ENCODE data around the gene C1QTNF12.

Gene C1QTNF12

GRCh38 chr1:1237874-1238701 lies 8.4 kb downstream of the C1QTNF12 start:
- TF ChIP-seq TCF12 (IDR thresholded peaks at IDR 0.05; ENCODE audit: low read depth) (no peak), EGR1 (IDR thresholded peaks at IDR 0.05) (no peak), TAF1 (IDR thresholded peaks at IDR 0.05; ENCODE audit: low read depth) (no peak), REST (IDR thresholded peaks at IDR 0.05; ENCODE audit: low read depth) (no peak), NFIC (IDR thresholded peaks at IDR 0.05) (no peak), TEAD4 (IDR thresholded peaks at IDR 0.05) (no peak), CEBPB (IDR thresholded peaks at IDR 0.05) (no peak)
- TF ChIP-seq, protein P1, sequence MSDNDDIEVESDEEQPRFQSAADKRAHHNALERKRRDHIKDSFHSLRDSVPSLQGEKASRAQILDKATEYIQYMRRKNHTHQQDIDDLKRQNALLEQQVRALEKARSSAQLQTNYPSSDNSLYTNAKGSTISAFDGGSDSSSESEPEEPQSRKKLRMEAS (IDR thresholded peaks at IDR 0.05) = no peak

DNA sequence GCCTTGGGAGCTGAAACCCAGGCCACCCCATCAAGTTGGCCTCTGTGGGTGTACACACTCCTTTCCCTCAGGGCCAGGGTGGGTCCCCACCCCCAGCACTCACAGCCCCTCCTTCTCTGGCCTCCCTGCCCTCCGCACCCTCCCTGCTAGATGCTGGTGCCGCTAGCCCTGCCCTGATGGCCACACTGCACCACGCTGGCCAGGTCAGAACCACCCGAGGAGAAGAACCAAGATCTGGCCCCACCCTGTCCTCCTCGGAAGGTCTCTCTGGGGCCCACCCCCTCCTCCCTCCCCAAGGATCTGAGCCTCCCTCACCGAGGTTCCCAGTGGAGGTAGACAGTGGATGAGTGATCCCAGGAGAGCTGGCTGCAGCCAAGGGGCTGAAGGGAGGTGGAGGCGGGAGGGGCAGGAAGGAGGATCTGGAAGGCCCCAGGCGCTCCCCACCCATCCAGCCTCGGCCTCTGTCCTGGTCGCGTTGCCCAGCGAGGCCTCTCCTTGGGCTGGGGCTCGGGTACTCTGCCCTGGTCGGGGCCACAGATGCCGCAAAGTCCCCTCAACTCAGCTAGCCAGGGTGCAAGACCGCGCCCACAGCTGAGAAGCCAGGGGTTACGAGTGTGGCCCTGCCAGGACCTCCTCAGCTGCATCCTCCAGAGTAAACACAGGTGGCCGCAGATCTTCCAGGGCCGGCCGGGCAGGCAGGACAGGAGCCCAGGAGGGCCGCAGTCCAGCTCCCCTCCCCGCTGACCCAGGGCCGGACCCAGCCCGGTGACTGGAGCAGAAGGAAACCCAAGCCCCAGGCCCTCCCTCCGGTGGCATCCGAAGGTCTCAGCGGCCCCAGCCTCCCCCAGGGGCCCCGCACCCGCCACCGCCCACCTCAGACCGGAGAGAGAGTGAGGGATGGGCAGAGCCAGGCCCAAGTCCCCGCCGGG lies 9.3 kb downstream of the C1QTNF12 start:
- no peak for TF ChIP-seq RAD21 (IDR thresholded peaks at IDR 0.05; ENCODE audit: low read depth)

GRCh38 chr1:1236176-1236763 lies 10.3 kb downstream of the C1QTNF12 start:
- TF ChIP-seq NFIC (IDR thresholded peaks at IDR 0.05) = no peak
- no peak for TF ChIP-seq RAD21 (IDR thresholded peaks at IDR 0.05; ENCODE audit: low read depth)
- no peak for TF ChIP-seq TCF12 (IDR thresholded peaks at IDR 0.05; ENCODE audit: low read depth)
- TF ChIP-seq TAF1 (IDR thresholded peaks at IDR 0.05; ENCODE audit: low read depth) = no peak
- TF ChIP-seq YY1 (IDR thresholded peaks at IDR 0.05; ENCODE audit: low read depth) = no peak
- no peak for TF ChIP-seq ZBTB7A (IDR thresholded peaks at IDR 0.05; ENCODE audit: low read depth)
- TF ChIP-seq FOXM1 (IDR thresholded peaks at IDR 0.05; ENCODE audit: borderline replicate concordance, low read depth) = no peak
- TF ChIP-seq, protein P1 (IDR thresholded peaks at IDR 0.05) = no peak
- no peak for TF ChIP-seq REST (IDR thresholded peaks at IDR 0.05; ENCODE audit: low read depth)
- no peak for TF ChIP-seq CEBPB (IDR thresholded peaks at IDR 0.05)
- no peak for TF ChIP-seq EGR1 (IDR thresholded peaks at IDR 0.05)
- no peak for TF ChIP-seq TEAD4 (IDR thresholded peaks at IDR 0.05)
- no peak for TF ChIP-seq CREB1 (IDR thresholded peaks at IDR 0.05; ENCODE audit: low read depth)

GRCh38 chr1:1235016-1235744 lies 11.3 kb downstream of the C1QTNF12 start:
- no peak for TF ChIP-seq TCF12 (IDR thresholded peaks at IDR 0.05; ENCODE audit: low read depth)
- TF ChIP-seq YY1 (IDR thresholded peaks at IDR 0.05; ENCODE audit: low read depth) = no peak
- no peak for TF ChIP-seq TEAD4 (IDR thresholded peaks at IDR 0.05)
- TF ChIP-seq EGR1 (IDR thresholded peaks at IDR 0.05) = no peak
- no peak for TF ChIP-seq RAD21 (IDR thresholded peaks at IDR 0.05; ENCODE audit: low read depth)
- no peak for TF ChIP-seq REST (IDR thresholded peaks at IDR 0.05; ENCODE audit: low read depth)
- TF ChIP-seq CREB1 (IDR thresholded peaks at IDR 0.05; ENCODE audit: low read depth) = no peak
- no peak for TF ChIP-seq TAF1 (IDR thresholded peaks at IDR 0.05; ENCODE audit: low read depth)
- no peak for TF ChIP-seq NFIC (IDR thresholded peaks at IDR 0.05)
- TF ChIP-seq, protein P1 (IDR thresholded peaks at IDR 0.05) = no peak
- TF ChIP-seq FOXM1 (IDR thresholded peaks at IDR 0.05; ENCODE audit: borderline replicate concordance, low read depth) = no peak
- no peak for TF ChIP-seq ZBTB7A (IDR thresholded peaks at IDR 0.05; ENCODE audit: low read depth)
- no peak for TF ChIP-seq CEBPB (IDR thresholded peaks at IDR 0.05)
- TF ChIP-seq, protein P2, sequence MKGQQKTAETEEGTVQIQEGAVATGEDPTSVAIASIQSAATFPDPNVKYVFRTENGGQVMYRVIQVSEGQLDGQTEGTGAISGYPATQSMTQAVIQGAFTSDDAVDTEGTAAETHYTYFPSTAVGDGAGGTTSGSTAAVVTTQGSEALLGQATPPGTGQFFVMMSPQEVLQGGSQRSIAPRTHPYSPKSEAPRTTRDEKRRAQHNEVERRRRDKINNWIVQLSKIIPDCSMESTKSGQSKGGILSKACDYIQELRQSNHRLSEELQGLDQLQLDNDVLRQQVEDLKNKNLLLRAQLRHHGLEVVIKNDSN (IDR thresholded peaks at IDR 0.05) = no peak
- no peak for TF ChIP-seq EP300 (IDR thresholded peaks at IDR 0.05; ENCODE audit: borderline replicate concordance)
